Calu3 (cell line): ENCODE data around the gene ZIC4. TPM values are rescaled to one million over a fixed set of nuclear protein-coding genes. Genes with fewer than 3 reads are reported as not detected.

Source experiments
- BruUV-seq: library from RNA; stranded (reverse); fragments of 400-500 nt; replicated peaks from 2 replicates; lab custom pipeline; 2021; lab: Mats Ljungman, UMichigan
- CTCF ChIA-PET: fragments of 300-600 bp; sonication (Branson Sonifier 250); formaldehyde crosslinking; loops from one replicate; lab custom pipeline; 2022; ENCODE audit warnings: antibody characterized with exemption; lab: Charles Lee
- DNase-seq: peaks from one replicate; pipeline ENCODE4 v3.0.0; 2022
- H3K27ac Mint-ChIP-seq: one replicate; pipeline ENCODE4 v1.8.0; 2022; ENCODE audit warnings: mixed read lengths; ENCODE audit not compliant: unreplicated experiment
- H3K27me3 Mint-ChIP-seq: one replicate; pipeline ENCODE4 v1.8.0; 2022; ENCODE audit warnings: mixed read lengths; ENCODE audit not compliant: unreplicated experiment
- H3K36me3 Mint-ChIP-seq: one replicate; pipeline ENCODE4 v1.8.0; 2022; ENCODE audit warnings: mild to moderate bottlenecking, moderate library complexity, mixed read lengths; ENCODE audit not compliant: insufficient read depth, unreplicated experiment
- H3K4me1 Mint-ChIP-seq: one replicate; pipeline ENCODE4 v1.8.0; 2022; ENCODE audit warnings: mild to moderate bottlenecking, low read depth, mixed read lengths; ENCODE audit not compliant: unreplicated experiment
- H3K4me3 Mint-ChIP-seq: one replicate; pipeline ENCODE4 v1.8.0; 2022; ENCODE audit warnings: mild to moderate bottlenecking, low read depth, moderate library complexity, mixed read lengths; ENCODE audit not compliant: unreplicated experiment
- H3K9me3 Mint-ChIP-seq: one replicate; pipeline ENCODE4 v1.8.0; 2022; ENCODE audit warnings: low read depth, mixed read lengths; ENCODE audit not compliant: unreplicated experiment
- CTCF ChIP-seq: fragments of 200-600 bp; IDR thresholded peaks from one replicate; pipeline ENCODE4 v1.8.0; 2022; ENCODE audit warnings: antibody characterized with exemption; ENCODE audit not compliant: unreplicated experiment
- intact Hi-C: fragments of 100-400 bp; cut with micrococcal nuclease; formaldehyde crosslinking; loops from one replicate; pipeline ENCODE4 v1.10.0; 2022; ENCODE audit not compliant: unreplicated experiment
- total RNA-seq: library from RNA; stranded (reverse); gene quantifications from 2 replicates; pipeline ENCODE4 v1.2.3, GENCODE V29; 2022

The ZIC4 gene
- total RNA-seq, 1 experiment from 2014 or later, result not detected

GRCh38 chr3:147404800-147405230 lies 1.5 kb downstream of the ZIC4 start:
- TF ChIP-seq CTCF, result no peak
- CTCF ChIA-PET, result no interaction called here
- intact Hi-C loops, result no loop called here
- H3K4me1 Mint-ChIP-seq, result no peaks in the 10 kb centered on the region
- BruUV-seq, result no TSS peak
- no peak overlapping the region for H3K4me3 Mint-ChIP-seq
- no peak overlapping the region for H3K27ac Mint-ChIP-seq
- DNase-seq, result no peak
- peaks cover 9% of the 10 kb centered on the region for H3K9me3 Mint-ChIP-seq
- H3K36me3 Mint-ChIP-seq, result no peaks in the 10 kb centered on the region
- H3K27me3 Mint-ChIP-seq, result no peaks in the 10 kb centered on the region

GRCh38 chr3:147404000-147404799 lies 2.1 kb downstream of the ZIC4 start:
- DNase-seq, result no peak
- no peaks in the 10 kb centered on the region for H3K27me3 Mint-ChIP-seq

GRCh38 chr3:147403511-147403910 lies 2.8 kb downstream of the ZIC4 start:
- no peak for TF ChIP-seq CTCF
- intact Hi-C loops, result no loop called here
- Mint-ChIP-seq H3K36me3 (peaks cover 6% of the 10 kb centered on the region), H3K27me3 (no peaks in the 10 kb centered on the region), H3K27ac (no peak overlapping the region), H3K4me1 (peaks cover 10% of the 10 kb centered on the region), H3K4me3 (no peak overlapping the region), H3K9me3 (peaks cover 5% of the 10 kb centered on the region)
- CTCF ChIA-PET, result no interaction called here
- BruUV-seq, result no TSS peak
- no peak for DNase-seq

More at GRCh38 chr3:147404000-147404799, 2.1 kb downstream of the ZIC4 start:
- Mint-ChIP-seq H3K36me3 (peaks cover 2% of the 10 kb centered on the region), H3K4me3 (no peak overlapping the region), H3K4me1 (peaks cover 3% of the 10 kb centered on the region), H3K27ac (no peak overlapping the region), H3K9me3 (peaks cover 9% of the 10 kb centered on the region)
- BruUV-seq, result no TSS peak
- intact Hi-C loops, result no loop called here
- TF ChIP-seq CTCF, result no peak
- CTCF ChIA-PET, result no interaction called here

- Mint-ChIP-seq H3K27ac (no peak overlapping the region), H3K4me1 (peaks cover 10% of the 10 kb centered on the region), H3K36me3 (peaks cover 6% of the 10 kb centered on the region), H3K4me3 (no peak overlapping the region), H3K27me3 (no peaks in the 10 kb centered on the region), H3K9me3 (peaks cover 3% of the 10 kb centered on the region)
- BruUV-seq, result no TSS peak
- no peak for DNase-seq
- TF ChIP-seq CTCF, result no peak
- CTCF ChIA-PET, result interaction anchor here (0.6 kb wide), 1 partner anchor 41 kb away, joined by 3 read pairs; no protein-coding TSS in a partner anchor
- intact Hi-C loops, result no loop called here
Measured at GRCh38 chr3:147402159-147402558, 4.2 kb downstream of the ZIC4 start.
